Astrocyte (in vitro differentiated cells and primary cell): ENCODE measurements around the gene CNOT4. TPM values are rescaled to one million over a fixed set of nuclear protein-coding genes. Genes with fewer than 3 reads are reported as not detected.

ENCODE experiments used
- DNase-seq: peaks from one replicate; pipeline ENCODE4 v3.0.0-alpha.2; 2010; ENCODE audit warnings: low read depth
- FAIRE-seq: peaks from 2 replicates; lab custom pipeline; 2011; peaks lifted over from hg19 to GRCh38; lab: Jason Lieb, UNC
- H2AFZ ChIP-seq: 2 replicates; pipeline ENCODE4 v1.6.0; 2012; ENCODE audit warnings: low read depth, low read length, inconsistent platforms
- H3K27ac ChIP-seq: 2 replicates; pipeline ENCODE4 v1.5.1; 2011; ENCODE audit warnings: low read depth, low read length, inconsistent platforms
- H3K27me3 ChIP-seq: 2 replicates; pipeline ENCODE4 v1.6.0; 2011; ENCODE audit warnings: low read length, inconsistent platforms; ENCODE audit not compliant: insufficient read depth
- H3K36me3 ChIP-seq: 2 replicates; pipeline ENCODE4 v1.5.1; 2011; ENCODE audit warnings: low read length, inconsistent platforms; ENCODE audit not compliant: insufficient read depth
- H3K4me1 ChIP-seq: 2 replicates; pipeline ENCODE4 v1.5.1; 2011; ENCODE audit warnings: low read length, inconsistent platforms; ENCODE audit not compliant: insufficient read depth
- H3K4me2 ChIP-seq: 2 replicates; pipeline ENCODE4 v1.6.0; 2012; ENCODE audit warnings: low read length, inconsistent platforms
- H3K4me3 ChIP-seq: 2 replicates; pipeline ENCODE4 v1.5.1; 2011; ENCODE audit warnings: low read depth, mild to moderate bottlenecking, low read length, inconsistent platforms; ENCODE audit not compliant: insufficient read depth
- H3K79me2 ChIP-seq: 2 replicates; pipeline ENCODE4 v1.6.0; 2012; ENCODE audit warnings: mild to moderate bottlenecking, low read length, inconsistent platforms; ENCODE audit not compliant: insufficient read depth
- H3K9ac ChIP-seq: 2 replicates; pipeline ENCODE4 v1.6.0; 2012; ENCODE audit warnings: mild to moderate bottlenecking, low read length, inconsistent platforms
- H3K9me3 ChIP-seq: 2 replicates; pipeline ENCODE4 v1.5.1; 2012; ENCODE audit warnings: low read depth, mild to moderate bottlenecking, low read length, inconsistent platforms; ENCODE audit not compliant: insufficient read depth
- H4K20me1 ChIP-seq: 2 replicates; pipeline ENCODE4 v1.6.0; 2012; ENCODE audit warnings: low read length, inconsistent platforms; ENCODE audit not compliant: insufficient read depth
- H3K27ac Mint-ChIP-seq: one replicate; pipeline ENCODE4 v1.8.0; 2021; ENCODE audit warnings: mild to moderate bottlenecking, mixed read lengths; ENCODE audit not compliant: unreplicated experiment
- H3K27me3 Mint-ChIP-seq: one replicate; pipeline ENCODE4 v1.8.0; 2021; ENCODE audit warnings: low read depth, mixed read lengths; ENCODE audit not compliant: unreplicated experiment
- H3K36me3 Mint-ChIP-seq: one replicate; pipeline ENCODE4 v1.8.0; 2021; ENCODE audit warnings: low read depth, mixed read lengths; ENCODE audit not compliant: unreplicated experiment
- H3K4me1 Mint-ChIP-seq: one replicate; pipeline ENCODE4 v1.8.0; 2021; ENCODE audit warnings: low read depth, mixed read lengths; ENCODE audit not compliant: unreplicated experiment
- H3K4me3 Mint-ChIP-seq: one replicate; pipeline ENCODE4 v1.8.0; 2021; ENCODE audit warnings: mild to moderate bottlenecking, moderate library complexity, mixed read lengths; ENCODE audit not compliant: unreplicated experiment
- H3K9me3 Mint-ChIP-seq: one replicate; pipeline ENCODE4 v1.8.0; 2021; ENCODE audit warnings: mild to moderate bottlenecking, mixed read lengths; ENCODE audit not compliant: unreplicated experiment
- EZH2 ChIP-seq: IDR thresholded peaks from 2 replicates; pipeline ENCODE4 v1.6.1; 2012; ENCODE audit warnings: mild to moderate bottlenecking, low read length, inconsistent platforms; ENCODE audit not compliant: insufficient read depth
- total RNA-seq: library from RNA; stranded (reverse); gene quantifications from 2 replicates; pipeline ENCODE4 v1.2.1, GENCODE V29; 2021
- TF ChIP-seq, protein P1 (sequence below): IDR thresholded peaks from 2 replicates; pipeline ENCODE4 v1.5.1; 2011; ENCODE audit warnings: low read depth, mild to moderate bottlenecking, inconsistent platforms, low read length, moderate library complexity; ENCODE audit not compliant: insufficient read depth

The CNOT4 gene
- total RNA-seq, 1 donor from 2014 or later, result 24.9 TPM

DNA sequence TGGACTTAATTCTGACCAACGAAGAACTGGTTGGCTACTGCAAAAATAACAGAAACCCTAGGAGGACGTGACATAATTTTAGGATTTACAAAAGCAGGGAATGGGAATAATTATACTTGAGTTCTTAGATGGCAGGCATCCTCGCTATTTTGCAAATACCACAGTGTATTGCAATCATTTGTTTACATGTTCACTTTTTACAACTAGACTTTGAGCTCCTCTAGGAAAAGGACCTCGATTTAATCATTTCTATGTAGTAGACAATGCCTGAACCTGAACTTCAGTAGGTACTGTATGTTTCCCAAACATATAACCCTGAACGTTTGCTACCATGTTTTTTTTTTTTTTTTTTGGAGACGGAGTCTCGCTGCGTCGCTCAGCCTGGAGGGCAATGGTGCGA lies 137.7 kb downstream of the CNOT4 start:
- H3K27me3 ChIP-seq, result no peaks in the 10 kb centered on the region
- Mint-ChIP-seq H3K27me3 (no peaks in the 10 kb centered on the region), H3K4me1 (no peaks in the 10 kb centered on the region), H3K4me3 (no peak overlapping the region), H3K27ac (no peak overlapping the region), H3K36me3 (peaks cover 4% of the 10 kb centered on the region), H3K9me3 (no peaks in the 10 kb centered on the region)
- TF ChIP-seq EZH2, result no peak
- TF ChIP-seq, protein P1, sequence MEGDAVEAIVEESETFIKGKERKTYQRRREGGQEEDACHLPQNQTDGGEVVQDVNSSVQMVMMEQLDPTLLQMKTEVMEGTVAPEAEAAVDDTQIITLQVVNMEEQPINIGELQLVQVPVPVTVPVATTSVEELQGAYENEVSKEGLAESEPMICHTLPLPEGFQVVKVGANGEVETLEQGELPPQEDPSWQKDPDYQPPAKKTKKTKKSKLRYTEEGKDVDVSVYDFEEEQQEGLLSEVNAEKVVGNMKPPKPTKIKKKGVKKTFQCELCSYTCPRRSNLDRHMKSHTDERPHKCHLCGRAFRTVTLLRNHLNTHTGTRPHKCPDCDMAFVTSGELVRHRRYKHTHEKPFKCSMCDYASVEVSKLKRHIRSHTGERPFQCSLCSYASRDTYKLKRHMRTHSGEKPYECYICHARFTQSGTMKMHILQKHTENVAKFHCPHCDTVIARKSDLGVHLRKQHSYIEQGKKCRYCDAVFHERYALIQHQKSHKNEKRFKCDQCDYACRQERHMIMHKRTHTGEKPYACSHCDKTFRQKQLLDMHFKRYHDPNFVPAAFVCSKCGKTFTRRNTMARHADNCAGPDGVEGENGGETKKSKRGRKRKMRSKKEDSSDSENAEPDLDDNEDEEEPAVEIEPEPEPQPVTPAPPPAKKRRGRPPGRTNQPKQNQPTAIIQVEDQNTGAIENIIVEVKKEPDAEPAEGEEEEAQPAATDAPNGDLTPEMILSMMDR, result no peak
- no peak overlapping the region for H3K9ac ChIP-seq
- peaks cover 3% of the 10 kb centered on the region for H3K36me3 ChIP-seq
- H3K27ac ChIP-seq, result no peak overlapping the region
- H3K9me3 ChIP-seq, result no peaks in the 10 kb centered on the region
- no peak for DNase-seq
- no peak overlapping the region for H3K4me3 ChIP-seq
- peaks cover 9% of the 10 kb centered on the region for H4K20me1 ChIP-seq
- H3K4me1 ChIP-seq, result no peaks in the 10 kb centered on the region
- H3K79me2 ChIP-seq, result no peaks in the 10 kb centered on the region
- no peak overlapping the region for H3K4me2 ChIP-seq
- H2AFZ ChIP-seq, result no peak overlapping the region
- no peak for FAIRE-seq

DNA sequence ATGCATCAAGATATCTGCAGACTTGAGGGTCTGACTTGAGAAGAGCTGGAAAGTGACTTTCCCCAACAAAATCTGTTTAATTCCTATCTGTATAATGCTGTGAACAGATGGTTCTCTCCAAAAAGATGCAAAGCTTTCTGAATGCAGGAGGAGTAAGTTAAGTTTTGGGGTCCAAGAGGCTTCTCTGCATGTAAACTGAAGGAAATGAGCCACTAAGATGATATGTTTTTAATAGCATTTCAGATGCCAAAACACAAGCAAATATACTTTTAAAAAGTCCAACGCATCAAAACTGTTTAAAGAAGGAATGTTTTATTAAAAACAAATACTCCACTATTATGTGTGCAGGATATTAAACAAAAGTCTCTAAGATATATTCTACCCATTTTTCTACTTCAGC lies 139.2 kb downstream of the CNOT4 start:
- H3K4me3 ChIP-seq, result no peak overlapping the region
- FAIRE-seq (no peak), DNase-seq (no peak)
- Mint-ChIP-seq H3K4me1 (no peaks in the 10 kb centered on the region), H3K9me3 (no peaks in the 10 kb centered on the region), H3K27ac (no peak overlapping the region), H3K4me3 (no peak overlapping the region), H3K27me3 (no peaks in the 10 kb centered on the region), H3K36me3 (peaks cover 4% of the 10 kb centered on the region)
- no peak overlapping the region for H2AFZ ChIP-seq
- H3K36me3 ChIP-seq, result peaks cover 3% of the 10 kb centered on the region
- no peak for TF ChIP-seq EZH2
- TF ChIP-seq, protein P1, result no peak
- H3K4me2 ChIP-seq, result no peak overlapping the region
- H4K20me1 ChIP-seq, result peaks cover 18% of the 10 kb centered on the region
- H3K9ac ChIP-seq, result no peak overlapping the region
- H3K79me2 ChIP-seq, result no peaks in the 10 kb centered on the region
- H3K27ac ChIP-seq, result no peak overlapping the region
- H3K27me3 ChIP-seq, result no peaks in the 10 kb centered on the region
- H3K4me1 ChIP-seq, result no peaks in the 10 kb centered on the region
- H3K9me3 ChIP-seq, result no peaks in the 10 kb centered on the region

DNA sequence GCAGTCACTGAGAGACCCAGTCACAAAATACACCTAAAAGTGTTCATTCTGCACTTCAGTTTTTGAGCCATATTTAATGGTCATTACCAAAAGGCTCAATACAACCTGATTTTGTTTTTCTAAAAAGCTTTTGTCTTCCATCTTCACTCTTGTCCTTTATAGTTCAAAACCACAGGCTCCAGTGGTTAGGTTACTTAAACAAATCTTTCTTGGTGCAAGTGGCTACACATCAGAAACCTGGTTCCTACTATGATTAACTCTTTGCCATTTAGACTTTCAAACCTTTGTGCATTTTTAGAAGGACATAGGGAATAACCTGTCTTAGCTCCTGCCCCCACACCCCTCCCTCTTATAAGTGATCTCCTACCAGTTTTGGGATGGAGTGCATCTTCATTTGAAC lies 140.5 kb downstream of the CNOT4 start:
- Mint-ChIP-seq H3K27me3 (no peaks in the 10 kb centered on the region), H3K27ac (no peak overlapping the region), H3K4me1 (no peaks in the 10 kb centered on the region), H3K36me3 (peaks cover 4% of the 10 kb centered on the region), H3K4me3 (no peak overlapping the region), H3K9me3 (no peaks in the 10 kb centered on the region)
- Histone ChIP-seq H3K4me3 (no peak overlapping the region), H3K9me3 (no peaks in the 10 kb centered on the region), H3K27ac (no peak overlapping the region), H3K27me3 (no peaks in the 10 kb centered on the region), H3K36me3 (peaks cover 3% of the 10 kb centered on the region), H3K4me2 (no peak overlapping the region), H3K79me2 (no peaks in the 10 kb centered on the region), H3K4me1 (no peaks in the 10 kb centered on the region), H4K20me1 (peaks cover 18% of the 10 kb centered on the region), H2AFZ (no peak overlapping the region), H3K9ac (no peak overlapping the region)
- FAIRE-seq, result no peak
- TF ChIP-seq, protein P1, result no peak
- TF ChIP-seq EZH2, result no peak
- no peak for DNase-seq
